ENCODE measurements around the gene SRRM3.
"Not testable (repeated sequence)": the region's sequence is repeated elsewhere in the genome, so short reads cannot be mapped to it uniquely, and the experiment has no call there.

The SRRM3 gene

GRCh38 chr7:76193466-76193865 is 8.2 kb upstream of the SRRM3 start:
- no peak for DNase-seq

GRCh38 chr7:76193883-76194282 is 7.8 kb upstream of the SRRM3 start:
- no peak for DNase-seq

DNA sequence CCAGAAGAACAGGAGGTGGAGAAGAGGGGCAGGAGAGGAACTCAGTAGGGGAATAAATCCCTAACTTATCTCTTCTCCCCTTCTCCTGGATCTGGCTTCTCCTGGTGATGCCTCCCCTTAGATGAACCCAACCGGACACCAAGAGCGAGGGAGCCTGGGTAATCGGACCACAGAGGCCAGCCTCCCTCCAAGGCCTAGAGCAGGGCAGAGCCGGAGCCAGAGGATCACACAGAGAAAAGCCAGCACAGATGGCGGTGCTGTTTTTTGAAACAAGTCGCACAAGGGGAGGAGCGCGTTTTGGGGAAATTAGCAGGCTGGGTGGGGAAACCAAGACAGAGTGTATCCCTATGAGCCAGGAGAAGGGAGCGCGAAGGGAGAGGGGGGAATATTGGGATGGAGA is 4.9 kb upstream of the SRRM3 start:
- no peak for DNase-seq

- DNase-seq = no peak
These were observed 3.5 kb upstream of the SRRM3 start for GRCh38 chr7:76198202-76198601.

GRCh38 chr7:76202666-76203030 is 952 bp downstream of the SRRM3 start:
- peak; percentile 7 for DNase-seq

- DNase-seq = no peak
These were observed 2.5 kb downstream of the SRRM3 start for GRCh38 chr7:76204147-76204546.

GRCh38 chr7:76206633-76207032 is 4.9 kb downstream of the SRRM3 start:
- DNase-seq = no peak

DNA sequence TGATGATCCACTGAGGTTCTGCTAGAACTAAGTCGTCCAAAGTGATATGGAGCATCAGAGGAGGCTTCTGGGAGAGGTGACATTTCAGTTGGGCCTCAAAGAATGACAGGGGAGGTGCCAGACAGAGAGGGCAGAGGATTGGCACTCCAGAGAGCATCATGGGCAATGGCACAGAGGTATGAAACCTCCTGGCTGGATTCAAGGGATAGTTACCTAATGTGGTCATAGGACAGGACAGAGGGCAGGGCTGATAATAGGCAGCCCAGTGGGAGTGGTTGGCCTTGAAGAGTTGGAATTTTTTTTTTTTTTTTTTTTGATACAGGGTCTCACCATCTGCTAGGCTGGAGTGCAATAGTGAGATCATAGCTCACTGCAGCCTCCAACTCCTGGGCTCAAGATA is 7.6 kb downstream of the SRRM3 start:
- DNase-seq = no peak

DNA sequence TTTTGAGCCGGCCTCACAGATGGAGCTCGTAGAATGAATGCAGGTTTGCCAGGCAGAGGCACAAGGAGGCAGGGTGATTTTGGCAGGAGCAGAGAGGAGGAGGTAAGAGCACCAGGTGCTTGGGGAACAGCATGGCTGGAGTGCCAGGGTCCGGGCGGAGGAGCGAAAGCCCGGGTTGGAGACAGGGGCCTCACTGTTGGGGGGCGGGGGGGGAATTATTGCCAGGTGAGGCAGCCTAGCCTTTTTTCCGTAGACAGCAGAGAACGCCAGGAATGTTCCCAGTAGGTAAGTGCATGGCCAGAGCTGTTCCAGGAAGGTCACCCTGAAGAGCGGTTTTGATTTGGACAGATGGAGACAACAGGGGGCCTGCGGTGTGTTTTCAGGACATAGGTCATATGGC is 9.5 kb downstream of the SRRM3 start:
- no peak for DNase-seq

GRCh38 chr7:76215349-76215748 is 13.7 kb downstream of the SRRM3 start:
- DNase-seq = not testable (repeated sequence)

DNA sequence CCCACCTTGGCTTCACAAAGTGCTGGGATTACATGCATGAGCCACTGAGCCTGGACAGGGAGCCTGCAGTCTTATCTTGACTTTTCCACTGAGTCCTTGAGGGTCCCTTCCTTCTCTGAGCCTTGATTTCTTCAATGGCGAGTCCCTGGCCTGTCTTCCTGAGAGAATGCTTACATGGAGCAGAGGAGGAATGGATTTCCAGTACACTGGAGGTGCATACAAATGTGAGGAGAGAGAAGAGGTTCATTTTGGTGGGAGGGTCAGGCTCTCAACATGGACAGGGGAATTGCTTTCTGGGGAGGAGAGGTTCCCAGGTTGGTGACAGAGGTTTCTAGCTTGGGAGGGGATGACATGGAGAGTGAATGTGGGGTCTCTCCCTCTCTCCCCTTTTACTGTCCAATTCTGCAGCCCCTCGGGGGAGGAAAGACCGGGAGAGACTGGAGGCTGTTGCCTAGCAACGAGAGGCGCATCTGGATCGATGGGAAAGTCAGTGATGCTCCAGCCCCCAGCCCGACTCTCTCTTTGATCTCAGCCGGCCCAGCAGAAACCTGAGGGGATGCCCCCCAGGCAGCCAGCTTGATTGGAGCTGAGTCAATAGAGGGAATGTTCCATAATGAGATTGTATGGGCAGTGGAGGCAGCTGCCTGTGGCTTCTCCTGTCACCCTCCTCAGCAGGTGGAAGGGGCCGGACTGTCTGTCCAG is 14.8 kb downstream of the SRRM3 start:
- peak; percentile 73 for DNase-seq

GRCh38 chr7:76217942-76218566 is 16.4 kb downstream of the SRRM3 start:
- no peak for DNase-seq

GRCh38 chr7:76220185-76221057 is 18.7 kb downstream of the SRRM3 start:
- peak; percentile 60 for DNase-seq

DNA sequence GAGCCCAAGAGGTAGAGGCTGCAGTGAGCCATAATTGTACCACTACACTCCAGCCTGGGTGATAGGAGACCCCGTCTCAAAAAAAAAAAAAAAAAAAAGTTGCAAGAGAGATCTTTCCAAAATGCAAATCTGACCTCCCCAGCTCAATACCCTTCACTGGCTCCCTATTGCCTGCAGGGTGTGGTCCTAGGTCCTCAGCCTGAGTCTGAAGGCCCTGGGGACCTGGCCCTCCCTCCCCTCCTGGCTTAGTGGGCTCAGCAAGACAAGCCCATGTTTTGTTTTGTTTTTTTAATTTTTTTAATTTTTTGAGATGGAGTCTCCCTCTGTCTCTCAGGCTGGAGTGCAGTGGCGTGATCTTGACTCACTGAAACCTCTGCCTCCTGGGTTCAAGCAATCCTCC is 20.6 kb downstream of the SRRM3 start:
- DNase-seq = no peak

DNA sequence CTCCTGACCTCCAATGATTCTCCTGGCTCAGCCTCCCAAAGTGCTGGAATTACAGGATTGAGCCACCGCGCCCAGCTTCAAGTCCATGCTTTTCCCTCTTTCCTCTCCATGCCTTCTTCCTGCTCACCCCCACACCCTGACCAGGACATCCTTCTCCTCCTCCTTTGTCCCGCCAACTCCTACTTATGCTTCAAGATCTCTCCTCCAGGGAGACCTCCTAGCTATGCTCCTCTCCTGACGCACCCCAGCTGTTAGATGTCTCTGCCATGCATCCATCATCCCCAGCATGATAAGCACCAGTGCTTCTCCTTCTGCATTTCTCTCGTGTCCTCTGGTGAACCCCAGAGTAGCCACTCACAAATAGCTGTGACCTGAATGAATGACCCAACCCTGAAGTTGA is 21.1 kb downstream of the SRRM3 start:
- no peak for DNase-seq

- no peak for DNase-seq
These were observed 21.7 kb downstream of the SRRM3 start for GRCh38 chr7:76223286-76223972.

GRCh38 chr7:76224695-76225094 is 23.0 kb downstream of the SRRM3 start:
- no peak for DNase-seq

- no peak for DNase-seq
These were observed 23.7 kb downstream of the SRRM3 start for GRCh38 chr7:76225379-76225778.

GRCh38 chr7:76225951-76226350 is 24.3 kb downstream of the SRRM3 start:
- DNase-seq = no peak

DNA sequence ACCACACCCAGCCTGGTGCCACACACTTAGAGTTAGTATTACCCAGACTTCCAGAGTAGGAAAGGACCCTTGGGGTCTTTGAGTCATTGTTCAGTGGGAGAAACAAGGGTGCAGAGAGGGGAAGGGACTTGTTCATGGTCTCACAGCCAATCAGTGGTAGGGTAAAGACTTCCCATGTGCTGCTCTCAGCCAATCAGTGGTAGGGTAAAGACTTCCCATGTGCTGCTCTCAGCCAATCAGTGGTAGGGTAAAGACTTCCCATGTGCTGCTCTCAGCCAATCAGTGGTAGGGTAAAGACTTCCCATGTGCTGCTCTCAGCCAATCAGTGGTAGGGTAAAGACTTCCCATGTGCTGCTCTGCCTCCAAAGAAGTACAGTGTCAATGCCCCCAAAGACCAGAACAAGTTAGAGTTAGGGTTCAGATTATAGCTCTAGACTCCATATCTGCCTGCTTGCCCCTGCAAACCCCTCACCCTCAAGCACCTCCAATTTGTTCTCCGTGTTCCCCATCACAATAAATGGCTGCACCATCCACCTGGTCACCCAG is 25.3 kb downstream of the SRRM3 start:
- not testable (repeated sequence) for DNase-seq

DNA sequence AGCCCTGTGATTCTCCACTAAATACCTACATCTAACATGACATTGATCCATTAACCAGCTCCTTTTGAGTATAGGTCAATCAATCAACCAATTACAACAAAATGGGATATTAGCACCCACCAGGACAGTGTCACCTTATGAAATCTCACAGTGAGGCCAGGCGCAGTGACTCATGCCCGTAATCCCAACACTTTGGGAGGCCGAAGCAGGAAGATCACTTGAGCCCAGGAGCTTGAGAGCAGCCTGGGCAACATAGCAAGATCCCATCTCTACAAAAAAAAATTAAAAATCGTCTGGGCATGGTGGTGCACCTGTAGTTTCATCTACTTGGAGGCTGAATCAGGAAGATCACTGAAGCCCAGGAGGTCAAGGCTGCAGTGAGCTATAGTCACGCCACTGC is 28.5 kb downstream of the SRRM3 start:
- DNase-seq = no peak

GRCh38 chr7:76231071-76231470 is 29.4 kb downstream of the SRRM3 start:
- DNase-seq = no peak

GRCh38 chr7:76231583-76231982 is 29.9 kb downstream of the SRRM3 start:
- DNase-seq = no peak

Data from COR-L47 (cell line).